K562 (cell line): ENCODE measurements around the gene E2F3. TPM values are rescaled to one million over a fixed set of nuclear protein-coding genes. Genes with fewer than 3 reads are reported as not detected.

Experiments
- HNRNPL ChIP-seq: fragments of 200-400 bp; formaldehyde crosslinking; IDR thresholded peaks from 2 replicates; pipeline ENCODE4 v1.6.1; 2017; ENCODE audit warnings: low read depth, mild to moderate bottlenecking, low read length
- KAT8 ChIP-seq: fragments of 450-650 bp; IDR thresholded peaks from 2 replicates; pipeline ENCODE4 v1.6.1; 2016; ENCODE audit warnings: low read depth, mild to moderate bottlenecking
- NBN ChIP-seq: fragments of 450-650 bp; IDR thresholded peaks from 2 replicates; pipeline ENCODE4 v1.6.1; 2016; ENCODE audit warnings: low read depth, mild to moderate bottlenecking
- NFATC3 ChIP-seq: fragments of 450-650 bp; IDR thresholded peaks from 2 replicates; pipeline ENCODE4 v1.6.1; 2017; ENCODE audit warnings: mild to moderate bottlenecking
- POU5F1 ChIP-seq: fragments of 150-350 bp; IDR thresholded peaks from 2 replicates; pipeline ENCODE4 v1.6.1; 2014; ENCODE audit warnings: borderline replicate concordance, low read length, low read depth, mild to moderate bottlenecking; ENCODE audit not compliant: partially characterized antibody
- ZNF282 ChIP-seq: sonication (generic); formaldehyde crosslinking; IDR thresholded peaks from 2 replicates; pipeline ENCODE4 v1.8.1; 2023; ENCODE audit warnings: missing genetic modification reagents
- ZNF586 ChIP-seq: fragments of 450-650 bp; formaldehyde crosslinking; conservative IDR thresholded peaks from 2 replicates; pipeline ENCODE4 v1.4.0; 2020; ENCODE audit warnings: mild to moderate bottlenecking, moderate library complexity
- polyA plus RNA-seq, 8 experiments: library from polyadenylated mRNA; depleted of rRNA in 4 of 8; stranded (reverse) in 5 of 8; unstranded in 3 of 8; fragments of >200 nt; fragmentation: Nextera tagmentation in 2 of 8; fragmentation: Illumina TruSeq in 1 of 8; extraction: Ambion mirVana in 2 of 8; extraction: Trizol in 1 of 8; gene quantifications; 2 replicates each; pipeline versions ENCODE4 v1.2.1 to v1.2.3, GENCODE V29; 2011 to 2014; ENCODE audit warnings: inconsistent platforms in 1 of 8, missing spikeins in 1 of 8
- total RNA-seq, 7 experiments: library from RNA; depleted of rRNA in 6 of 7; stranded (reverse); fragments of >200 nt in 6 of 7; fragmentation: Illumina TruSeq in 2 of 7; extraction: Trizol in 2 of 7; gene quantifications; 2 replicates each; pipeline versions ENCODE4 v1.2.1 to v1.2.3, GENCODE V29; 2011 to 2021; ENCODE audit warnings: low replicate concordance in 1 of 7
- TF ChIP-seq, protein P1 (sequence below): fragments of 450-650 bp; IDR thresholded peaks from 2 replicates; pipeline ENCODE4 v1.7.1; 2018; ENCODE audit warnings: mild to moderate bottlenecking, low read depth; ENCODE audit not compliant: partially characterized antibody
- TF ChIP-seq, protein P2 (sequence below): fragments of 250-450 bp; sonication (Bioruptor Pico); IDR thresholded peaks from 2 replicates; pipeline ENCODE4 v1.5.0; 2020; ENCODE audit warnings: mild to moderate bottlenecking
- TF ChIP-seq, protein P3 (sequence below), 2 experiments: fragments of 250-450 bp in 1 of 2; fragments of 450-650 bp in 1 of 2; sonication (Bioruptor Pico) in 1 of 2; IDR thresholded peaks; 2 replicates each; pipeline versions ENCODE4 v1.6.1 to v1.8.0; 2016 to 2021; ENCODE audit warnings: mild to moderate bottlenecking in 2 of 2, moderate library complexity in 2 of 2, missing compliant biosample characterization in 1 of 2, missing genetic modification characterization in 1 of 2

E2F3 gene
- total and polyA plus RNA-seq, 9 of the 15 experiments (the other 6 are each of a cell fraction or from before 2014, with no cell fraction given) = 11.1 to 44.7 (median 27.2) TPM

- TF ChIP-seq, protein P1, sequence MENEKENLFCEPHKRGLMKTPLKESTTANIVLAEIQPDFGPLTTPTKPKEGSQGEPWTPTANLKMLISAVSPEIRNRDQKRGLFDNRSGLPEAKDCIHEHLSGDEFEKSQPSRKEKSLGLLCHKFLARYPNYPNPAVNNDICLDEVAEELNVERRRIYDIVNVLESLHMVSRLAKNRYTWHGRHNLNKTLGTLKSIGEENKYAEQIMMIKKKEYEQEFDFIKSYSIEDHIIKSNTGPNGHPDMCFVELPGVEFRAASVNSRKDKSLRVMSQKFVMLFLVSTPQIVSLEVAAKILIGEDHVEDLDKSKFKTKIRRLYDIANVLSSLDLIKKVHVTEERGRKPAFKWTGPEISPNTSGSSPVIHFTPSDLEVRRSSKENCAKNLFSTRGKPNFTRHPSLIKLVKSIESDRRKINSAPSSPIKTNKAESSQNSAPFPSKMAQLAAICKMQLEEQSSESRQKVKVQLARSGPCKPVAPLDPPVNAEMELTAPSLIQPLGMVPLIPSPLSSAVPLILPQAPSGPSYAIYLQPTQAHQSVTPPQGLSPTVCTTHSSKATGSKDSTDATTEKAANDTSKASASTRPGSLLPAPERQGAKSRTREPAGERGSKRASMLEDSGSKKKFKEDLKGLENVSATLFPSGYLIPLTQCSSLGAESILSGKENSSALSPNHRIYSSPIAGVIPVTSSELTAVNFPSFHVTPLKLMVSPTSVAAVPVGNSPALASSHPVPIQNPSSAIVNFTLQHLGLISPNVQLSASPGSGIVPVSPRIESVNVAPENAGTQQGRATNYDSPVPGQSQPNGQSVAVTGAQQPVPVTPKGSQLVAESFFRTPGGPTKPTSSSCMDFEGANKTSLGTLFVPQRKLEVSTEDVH = no peak
- TF ChIP-seq KAT8 (no peak), ZNF586 (no peak), POU5F1 (no peak), NFATC3 (no peak), HNRNPL (no peak), ZNF282 (CRISPR knock-in tag) (no peak), NBN (no peak)
- TF ChIP-seq, protein P2, sequence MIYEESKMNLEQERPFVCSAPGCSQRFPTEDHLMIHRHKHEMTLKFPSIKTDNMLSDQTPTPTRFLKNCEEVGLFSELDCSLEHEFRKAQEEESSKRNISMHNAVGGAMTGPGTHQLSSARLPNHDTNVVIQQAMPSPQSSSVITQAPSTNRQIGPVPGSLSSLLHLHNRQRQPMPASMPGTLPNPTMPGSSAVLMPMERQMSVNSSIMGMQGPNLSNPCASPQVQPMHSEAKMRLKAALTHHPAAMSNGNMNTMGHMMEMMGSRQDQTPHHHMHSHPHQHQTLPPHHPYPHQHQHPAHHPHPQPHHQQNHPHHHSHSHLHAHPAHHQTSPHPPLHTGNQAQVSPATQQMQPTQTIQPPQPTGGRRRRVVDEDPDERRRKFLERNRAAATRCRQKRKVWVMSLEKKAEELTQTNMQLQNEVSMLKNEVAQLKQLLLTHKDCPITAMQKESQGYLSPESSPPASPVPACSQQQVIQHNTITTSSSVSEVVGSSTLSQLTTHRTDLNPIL (CRISPR knock-in tag) = no peak
- TF ChIP-seq, protein P3, sequence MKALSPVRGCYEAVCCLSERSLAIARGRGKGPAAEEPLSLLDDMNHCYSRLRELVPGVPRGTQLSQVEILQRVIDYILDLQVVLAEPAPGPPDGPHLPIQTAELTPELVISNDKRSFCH (CRISPR knock-in tag; IDR thresholded peaks at IDR 0.05) = no peak
- TF ChIP-seq, protein P3 (tag; IDR thresholded peaks at IDR 0.05) = no peak
- TF ChIP-seq, all 486 proteins: peak for 6
Observed at GRCh38 chr6:20476501-20477043, 74.9 kb downstream of the E2F3 start (continued).
